ENCODE results near the gene USP28.

The USP28 gene

DNA sequence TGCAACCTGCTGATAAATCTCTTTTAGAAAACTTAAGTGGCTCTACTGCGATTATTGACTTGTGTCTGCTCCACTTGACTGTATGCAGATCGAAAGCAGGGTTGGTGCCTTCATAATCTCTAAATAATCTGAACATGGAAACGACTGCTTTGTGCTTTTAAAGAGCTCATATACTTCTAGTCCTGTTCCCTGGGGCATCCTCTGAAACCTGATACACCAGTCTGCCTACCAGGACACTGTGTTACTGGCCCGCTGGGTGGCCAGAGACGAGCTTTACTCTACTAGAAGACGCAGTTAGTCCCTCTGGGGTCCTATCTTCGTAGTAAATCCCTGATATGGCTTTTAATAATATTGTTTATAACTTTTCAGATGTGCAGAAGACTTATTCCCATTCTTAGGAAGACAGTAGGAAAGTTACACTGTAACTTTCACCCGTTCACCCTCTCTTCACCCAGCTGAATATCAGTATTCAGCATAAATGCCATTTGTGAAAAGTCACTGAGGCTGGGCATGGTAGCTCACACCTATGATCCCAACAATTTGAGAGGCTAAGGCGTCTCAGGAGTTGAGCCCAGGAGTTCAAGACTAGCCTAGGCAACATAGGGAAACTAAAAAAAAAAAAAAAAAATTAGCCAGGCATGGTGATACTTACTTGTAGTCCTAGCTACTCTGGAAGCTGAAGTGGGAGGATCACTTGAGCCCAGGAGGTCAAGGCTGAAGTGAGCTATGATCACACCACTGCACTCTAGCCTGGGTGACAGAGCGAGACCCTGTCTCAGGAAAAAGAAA is 20.2 kb upstream of the USP28 start (continued):
- TF ChIP-seq, protein P1, sequence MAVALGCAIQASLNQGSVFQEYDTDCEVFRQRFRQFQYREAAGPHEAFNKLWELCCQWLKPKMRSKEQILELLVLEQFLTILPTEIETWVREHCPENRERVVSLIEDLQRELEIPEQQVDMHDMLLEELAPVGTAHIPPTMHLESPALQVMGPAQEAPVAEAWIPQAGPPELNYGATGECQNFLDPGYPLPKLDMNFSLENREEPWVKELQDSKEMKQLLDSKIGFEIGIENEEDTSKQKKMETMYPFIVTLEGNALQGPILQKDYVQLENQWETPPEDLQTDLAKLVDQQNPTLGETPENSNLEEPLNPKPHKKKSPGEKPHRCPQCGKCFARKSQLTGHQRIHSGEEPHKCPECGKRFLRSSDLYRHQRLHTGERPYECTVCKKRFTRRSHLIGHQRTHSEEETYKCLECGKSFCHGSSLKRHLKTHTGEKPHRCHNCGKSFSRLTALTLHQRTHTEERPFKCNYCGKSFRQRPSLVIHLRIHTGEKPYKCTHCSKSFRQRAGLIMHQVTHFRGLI (tag by site-specific recombination; IDR thresholded peaks at IDR 0.05) = no peak

DNA sequence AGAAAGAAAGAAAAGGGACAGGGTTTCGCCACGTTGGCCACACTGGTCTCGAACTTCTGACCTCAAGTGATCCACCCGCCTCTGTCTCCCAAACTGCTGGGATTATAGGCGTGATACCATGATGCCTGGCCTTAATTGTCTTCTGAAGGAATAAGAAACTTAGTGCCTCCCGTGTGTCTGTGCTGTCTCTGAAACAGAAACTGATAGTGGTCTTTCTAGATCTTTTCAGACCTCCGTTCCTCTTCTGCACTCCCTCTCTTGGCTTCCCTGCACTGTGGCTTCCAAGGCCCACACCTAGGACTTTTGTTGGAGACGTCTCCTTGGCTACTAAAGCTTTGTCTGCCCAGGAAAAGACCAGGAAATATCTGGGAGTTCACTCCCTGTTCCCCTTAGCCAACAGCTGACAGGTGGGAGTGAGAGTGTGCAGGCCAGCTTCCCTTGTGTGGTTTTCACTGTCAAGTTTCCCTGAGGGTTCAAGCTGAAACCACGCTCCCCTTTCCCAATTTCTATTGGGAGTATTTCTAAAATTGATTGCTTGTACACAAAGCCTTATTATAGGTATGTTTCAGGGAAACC is 19.1 kb upstream of the USP28 start:
- Histone ChIP-seq H3K4me1 (ENCODE audit: control insufficient read depth, insufficient read depth, low read length) (no peaks in the 10 kb centered on the region; the same call in 1 of the 2 replicates), H3K36me3 (ENCODE audit: control insufficient read depth in 2 of 2, insufficient read depth in 1 of 2, low read length in 2 of 2) (no peaks in the 10 kb centered on the region), H3K27ac (ENCODE audit: extremely low read depth, low read depth, low read length) (no peak overlapping the region), H3K4me3 (ENCODE audit: low read depth, low read length) (no peak overlapping the region), H3K9me3 (ENCODE audit: control insufficient read depth, insufficient read depth, low read depth, low read length) (no peaks in the 10 kb centered on the region)
- TF ChIP-seq MEIS1 (CRISPR knock-in tag; IDR thresholded peaks at IDR 0.05; ENCODE audit: borderline replicate concordance) (no peak), ZNF654 (tag by site-specific recombination; IDR thresholded peaks at IDR 0.05; ENCODE audit: low read depth) (no peak), ZBTB1 (tag by site-specific recombination; IDR thresholded peaks at IDR 0.05) (no peak), WT1 (tag by site-specific recombination; IDR thresholded peaks at IDR 0.05) (peak; percentile 82)
- CTCF ChIA-PET = interaction anchor here (0.6 to 5.4 kb wide), 5 partner anchors 12 to 368 kb away, joined by 3 to 138 read pairs (median 7); no protein-coding TSS in a partner anchor
- POLR2A ChIA-PET = interaction anchor here (1.3 kb wide), 1 partner anchor 13 kb away, joined by 3 read pairs; no protein-coding TSS in a partner anchor

DNA sequence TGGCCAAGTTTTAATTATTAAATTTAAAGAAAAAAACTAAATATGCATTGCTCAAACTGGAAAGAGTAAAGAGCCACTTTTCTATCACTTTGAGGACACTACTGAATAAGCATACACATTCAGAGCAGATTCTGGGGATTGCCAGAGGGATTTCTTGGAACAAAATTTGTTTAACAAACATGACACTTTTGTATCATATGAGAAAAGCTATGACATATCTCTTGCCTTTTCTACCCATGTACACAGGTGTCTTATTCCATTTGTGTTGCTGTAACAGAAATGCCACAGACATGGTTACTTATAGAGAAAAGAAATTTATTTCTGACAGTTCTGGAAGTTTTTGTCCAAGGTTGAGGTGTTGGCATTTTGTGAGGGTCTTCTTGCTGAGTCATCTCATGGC is 13.5 kb upstream of the USP28 start:
- Histone ChIP-seq H3K36me3 (ENCODE audit: control insufficient read depth in 2 of 2, insufficient read depth in 1 of 2, low read length in 2 of 2) (no peaks in the 10 kb centered on the region), H3K27ac (ENCODE audit: extremely low read depth, low read depth, low read length) (no peak overlapping the region), H3K9me3 (ENCODE audit: control insufficient read depth, insufficient read depth, low read depth, low read length) (no peaks in the 10 kb centered on the region), H3K4me1 (ENCODE audit: control insufficient read depth, insufficient read depth, low read length) (no peaks in the 10 kb centered on the region; the same call in 1 of the 2 replicates), H3K4me3 (ENCODE audit: low read depth, low read length) (no peak overlapping the region)
- CTCF ChIA-PET = interaction anchor here (1.0 kb wide), 2 partner anchors 15 to 17 kb away, joined by 3 to 5 read pairs; no protein-coding TSS in a partner anchor
- TF ChIP-seq ZNF174 (tag by site-specific recombination; IDR thresholded peaks at IDR 0.05) = no peak
- no peak for TF ChIP-seq OSR2 (tag by site-specific recombination; IDR thresholded peaks at IDR 0.05)
- no peak for TF ChIP-seq ZNF626 (tag by site-specific recombination; IDR thresholded peaks at IDR 0.05)
- no peak for TF ChIP-seq ZNF600 (tag by site-specific recombination; IDR thresholded peaks at IDR 0.05)
- no peak for TF ChIP-seq ZNF48 (tag by site-specific recombination; IDR thresholded peaks at IDR 0.05)
- TF ChIP-seq, protein P2, sequence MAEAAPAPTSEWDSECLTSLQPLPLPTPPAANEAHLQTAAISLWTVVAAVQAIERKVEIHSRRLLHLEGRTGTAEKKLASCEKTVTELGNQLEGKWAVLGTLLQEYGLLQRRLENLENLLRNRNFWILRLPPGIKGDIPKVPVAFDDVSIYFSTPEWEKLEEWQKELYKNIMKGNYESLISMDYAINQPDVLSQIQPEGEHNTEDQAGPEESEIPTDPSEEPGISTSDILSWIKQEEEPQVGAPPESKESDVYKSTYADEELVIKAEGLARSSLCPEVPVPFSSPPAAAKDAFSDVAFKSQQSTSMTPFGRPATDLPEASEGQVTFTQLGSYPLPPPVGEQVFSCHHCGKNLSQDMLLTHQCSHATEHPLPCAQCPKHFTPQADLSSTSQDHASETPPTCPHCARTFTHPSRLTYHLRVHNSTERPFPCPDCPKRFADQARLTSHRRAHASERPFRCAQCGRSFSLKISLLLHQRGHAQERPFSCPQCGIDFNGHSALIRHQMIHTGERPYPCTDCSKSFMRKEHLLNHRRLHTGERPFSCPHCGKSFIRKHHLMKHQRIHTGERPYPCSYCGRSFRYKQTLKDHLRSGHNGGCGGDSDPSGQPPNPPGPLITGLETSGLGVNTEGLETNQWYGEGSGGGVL (tag by site-specific recombination; IDR thresholded peaks at IDR 0.05) = no peak
- TF ChIP-seq, protein P3, sequence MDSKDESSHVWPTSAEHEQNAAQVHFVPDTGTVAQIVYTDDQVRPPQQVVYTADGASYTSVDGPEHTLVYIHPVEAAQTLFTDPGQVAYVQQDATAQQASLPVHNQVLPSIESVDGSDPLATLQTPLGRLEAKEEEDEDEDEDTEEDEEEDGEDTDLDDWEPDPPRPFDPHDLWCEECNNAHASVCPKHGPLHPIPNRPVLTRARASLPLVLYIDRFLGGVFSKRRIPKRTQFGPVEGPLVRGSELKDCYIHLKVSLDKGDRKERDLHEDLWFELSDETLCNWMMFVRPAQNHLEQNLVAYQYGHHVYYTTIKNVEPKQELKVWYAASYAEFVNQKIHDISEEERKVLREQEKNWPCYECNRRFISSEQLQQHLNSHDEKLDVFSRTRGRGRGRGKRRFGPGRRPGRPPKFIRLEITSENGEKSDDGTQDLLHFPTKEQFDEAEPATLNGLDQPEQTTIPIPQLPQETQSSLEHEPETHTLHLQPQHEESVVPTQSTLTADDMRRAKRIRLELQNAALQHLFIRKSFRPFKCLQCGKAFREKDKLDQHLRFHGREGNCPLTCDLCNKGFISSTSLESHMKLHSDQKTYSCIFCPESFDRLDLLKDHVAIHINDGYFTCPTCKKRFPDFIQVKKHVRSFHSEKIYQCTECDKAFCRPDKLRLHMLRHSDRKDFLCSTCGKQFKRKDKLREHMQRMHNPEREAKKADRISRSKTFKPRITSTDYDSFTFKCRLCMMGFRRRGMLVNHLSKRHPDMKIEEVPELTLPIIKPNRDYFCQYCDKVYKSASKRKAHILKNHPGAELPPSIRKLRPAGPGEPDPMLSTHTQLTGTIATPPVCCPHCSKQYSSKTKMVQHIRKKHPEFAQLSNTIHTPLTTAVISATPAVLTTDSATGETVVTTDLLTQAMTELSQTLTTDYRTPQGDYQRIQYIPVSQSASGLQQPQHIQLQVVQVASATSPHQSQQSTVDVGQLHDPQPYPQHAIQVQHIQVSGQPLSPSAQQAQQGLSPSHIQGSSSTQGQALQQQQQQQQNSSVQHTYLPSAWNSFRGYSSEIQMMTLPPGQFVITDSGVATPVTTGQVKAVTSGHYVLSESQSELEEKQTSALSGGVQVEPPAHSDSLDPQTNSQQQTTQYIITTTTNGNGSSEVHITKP (tag by site-specific recombination; IDR thresholded peaks at IDR 0.05) = no peak
- TF ChIP-seq, protein P4, sequence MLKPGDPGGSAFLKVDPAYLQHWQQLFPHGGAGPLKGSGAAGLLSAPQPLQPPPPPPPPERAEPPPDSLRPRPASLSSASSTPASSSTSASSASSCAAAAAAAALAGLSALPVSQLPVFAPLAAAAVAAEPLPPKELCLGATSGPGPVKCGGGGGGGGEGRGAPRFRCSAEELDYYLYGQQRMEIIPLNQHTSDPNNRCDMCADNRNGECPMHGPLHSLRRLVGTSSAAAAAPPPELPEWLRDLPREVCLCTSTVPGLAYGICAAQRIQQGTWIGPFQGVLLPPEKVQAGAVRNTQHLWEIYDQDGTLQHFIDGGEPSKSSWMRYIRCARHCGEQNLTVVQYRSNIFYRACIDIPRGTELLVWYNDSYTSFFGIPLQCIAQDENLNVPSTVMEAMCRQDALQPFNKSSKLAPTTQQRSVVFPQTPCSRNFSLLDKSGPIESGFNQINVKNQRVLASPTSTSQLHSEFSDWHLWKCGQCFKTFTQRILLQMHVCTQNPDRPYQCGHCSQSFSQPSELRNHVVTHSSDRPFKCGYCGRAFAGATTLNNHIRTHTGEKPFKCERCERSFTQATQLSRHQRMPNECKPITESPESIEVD (tag by site-specific recombination; IDR thresholded peaks at IDR 0.05) = no peak
- POLR2A ChIA-PET = interaction anchor here (1.0 kb wide), 1 partner anchor 14 kb away, joined by 3 read pairs; the partner anchor contains the start of gene USP28
